OCI-LY1 (cell line): ENCODE measurements around the gene KREMEN2.

Source experiments
- H2AFZ ChIP-seq: fragments of 200-600 bp; sonication (generic), shearing (Covaris generic); 2 replicates; pipeline ENCODE4 v1.6.0; 2014; ENCODE audit warnings: antibody characterized with exemption, mild to moderate bottlenecking, low read length
- H3F3A ChIP-seq: fragments of 200-600 bp; sonication (generic), shearing (Covaris generic); 2 replicates; pipeline ENCODE4 v1.6.0; 2014; ENCODE audit warnings: mild to moderate bottlenecking, antibody characterized with exemption, low read length, moderate library complexity; ENCODE audit not compliant: insufficient read depth
- H3K27ac ChIP-seq: fragments of 200-600 bp; sonication (generic); 2 replicates; pipeline ENCODE4 v1.5.1; 2014; ENCODE audit warnings: low read length, mixed run types, mild to moderate bottlenecking, low read depth; ENCODE audit not compliant: poor library complexity, severe bottlenecking
- H3K27me3 ChIP-seq: fragments of 200-600 bp; sonication (generic); 2 replicates; pipeline ENCODE4 v1.6.0; 2014; ENCODE audit warnings: antibody characterized with exemption, mild to moderate bottlenecking, low read length, moderate library complexity; ENCODE audit not compliant: insufficient read depth
- H3K36me3 ChIP-seq: fragments of 200-600 bp; sonication (generic); 2 replicates; pipeline ENCODE4 v1.6.1; 2014; ENCODE audit warnings: mild to moderate bottlenecking, antibody characterized with exemption, low read length, moderate library complexity, mixed read lengths; ENCODE audit not compliant: insufficient read depth
- H3K4me1 ChIP-seq: fragments of 200-600 bp; sonication (generic); 2 replicates; pipeline ENCODE4 v1.5.1; 2014; ENCODE audit warnings: mild to moderate bottlenecking, low read length, moderate library complexity; ENCODE audit not compliant: insufficient read depth, severe bottlenecking
- H3K4me2 ChIP-seq: fragments of 200-600 bp; sonication (generic), shearing (Covaris generic); 2 replicates; pipeline ENCODE4 v1.6.1; 2014; ENCODE audit warnings: low read length
- H3K4me3 ChIP-seq: fragments of 200-600 bp; sonication (generic); 2 replicates; pipeline ENCODE4 v1.5.1; 2014; ENCODE audit warnings: low read length, low read depth, mild to moderate bottlenecking, mixed read lengths; ENCODE audit not compliant: poor library complexity, severe bottlenecking
- H3K79me2 ChIP-seq: fragments of 200-600 bp; shearing (Covaris generic); 2 replicates; pipeline ENCODE4 v1.6.1; 2016; ENCODE audit warnings: mixed run types, low read length, mixed read lengths; ENCODE audit not compliant: insufficient read depth
- H3K9ac ChIP-seq: fragments of 200-600 bp; sonication (generic), shearing (Covaris generic); 2 replicates; pipeline ENCODE4 v1.6.1; 2014; ENCODE audit warnings: mild to moderate bottlenecking, low read length, mixed read lengths
- H3K9me2 ChIP-seq: fragments of 200-600 bp; sonication (generic), shearing (Covaris generic); 2 replicates; pipeline ENCODE4 v1.6.1; 2014; ENCODE audit warnings: low read depth, mild to moderate bottlenecking, low read length, mixed read lengths
- H3K9me3 ChIP-seq: fragments of 200-600 bp; shearing (Covaris generic); 2 replicates; pipeline ENCODE4 v1.6.1; 2014; ENCODE audit warnings: low read length, mixed read lengths
- H4K20me1 ChIP-seq: fragments of 200-600 bp; sonication (generic), shearing (Covaris generic); 2 replicates; pipeline ENCODE4 v1.6.0; 2016; ENCODE audit warnings: mild to moderate bottlenecking, low read length; ENCODE audit not compliant: insufficient read depth
- CTCF ChIP-seq: fragments of 200-600 bp; sonication (generic), shearing (Covaris generic); IDR thresholded peaks from 2 replicates; pipeline ENCODE4 v1.5.1; 2017; ENCODE audit warnings: mild to moderate bottlenecking, antibody characterized with exemption, low read length, moderate library complexity, mixed read lengths
- EZH2 ChIP-seq: fragments of 200-600 bp; sonication (generic), shearing (Covaris generic); IDR thresholded peaks from 2 replicates; pipeline ENCODE4 v1.8.0; 2017; ENCODE audit warnings: borderline replicate concordance, mixed run types, mild to moderate bottlenecking, antibody characterized with exemption, low read length, moderate library complexity, mixed read lengths

Gene KREMEN2

GRCh38 chr16:2953706-2954627 is 10.1 kb upstream of the KREMEN2 start:
- Histone ChIP-seq H3F3A (no peaks in the 10 kb centered on the region), H3K27me3 (peaks cover 8% of the 10 kb centered on the region), H3K4me3 (no peak overlapping the region), H3K36me3 (no peaks in the 10 kb centered on the region), H3K9me2 (no peaks in the 10 kb centered on the region), H2AFZ (no peak overlapping the region), H3K27ac (no peak overlapping the region), H3K9me3 (no peaks in the 10 kb centered on the region), H3K4me1 (peaks cover 16% of the 10 kb centered on the region), H3K4me2 (peak overlapping the region; percentile 9; the same call in 1 of the 2 replicates), H3K9ac (no peak overlapping the region), H4K20me1 (no peaks in the 10 kb centered on the region), H3K79me2 (no peaks in the 10 kb centered on the region)
- no peak for TF ChIP-seq CTCF
- TF ChIP-seq EZH2, result no peak

GRCh38 chr16:2954656-2955381 is 9.3 kb upstream of the KREMEN2 start:
- Histone ChIP-seq H2AFZ (no peak overlapping the region), H4K20me1 (no peaks in the 10 kb centered on the region), H3F3A (no peaks in the 10 kb centered on the region), H3K9me2 (no peaks in the 10 kb centered on the region), H3K4me3 (no peak overlapping the region), H3K9me3 (no peaks in the 10 kb centered on the region), H3K27me3 (peaks cover 8% of the 10 kb centered on the region), H3K36me3 (no peaks in the 10 kb centered on the region), H3K4me1 (peaks cover 16% of the 10 kb centered on the region), H3K4me2 (no peak overlapping the region), H3K79me2 (no peaks in the 10 kb centered on the region), H3K9ac (no peak overlapping the region), H3K27ac (no peak overlapping the region)
- TF ChIP-seq CTCF (no peak), EZH2 (no peak)

- Histone ChIP-seq H3K36me3 (no peaks in the 10 kb centered on the region), H3K9ac (no peak overlapping the region), H3F3A (no peaks in the 10 kb centered on the region), H3K4me3 (no peak overlapping the region), H4K20me1 (no peaks in the 10 kb centered on the region), H3K9me3 (no peaks in the 10 kb centered on the region), H3K4me1 (peaks cover 16% of the 10 kb centered on the region), H2AFZ (no peak overlapping the region), H3K4me2 (no peak overlapping the region), H3K79me2 (no peaks in the 10 kb centered on the region), H3K9me2 (no peaks in the 10 kb centered on the region), H3K27ac (no peak overlapping the region), H3K27me3 (peaks cover 8% of the 10 kb centered on the region)
- TF ChIP-seq CTCF, result no peak
- no peak for TF ChIP-seq EZH2
Observed at GRCh38 chr16:2955438-2955778, 8.7 kb upstream of the KREMEN2 start.
